ENCODE measurements around the gene MRPL27.

MRPL27 gene

GRCh38 chr17:50381260-50381815, 8.4 kb upstream of the MRPL27 start:
- H3K27me3 ChIP-seq (ENCODE audit: insufficient read depth, low read depth) = no peaks in the 10 kb centered on the region
- H3K27ac ChIP-seq = no peak overlapping the region
- TF ChIP-seq, protein P1, sequence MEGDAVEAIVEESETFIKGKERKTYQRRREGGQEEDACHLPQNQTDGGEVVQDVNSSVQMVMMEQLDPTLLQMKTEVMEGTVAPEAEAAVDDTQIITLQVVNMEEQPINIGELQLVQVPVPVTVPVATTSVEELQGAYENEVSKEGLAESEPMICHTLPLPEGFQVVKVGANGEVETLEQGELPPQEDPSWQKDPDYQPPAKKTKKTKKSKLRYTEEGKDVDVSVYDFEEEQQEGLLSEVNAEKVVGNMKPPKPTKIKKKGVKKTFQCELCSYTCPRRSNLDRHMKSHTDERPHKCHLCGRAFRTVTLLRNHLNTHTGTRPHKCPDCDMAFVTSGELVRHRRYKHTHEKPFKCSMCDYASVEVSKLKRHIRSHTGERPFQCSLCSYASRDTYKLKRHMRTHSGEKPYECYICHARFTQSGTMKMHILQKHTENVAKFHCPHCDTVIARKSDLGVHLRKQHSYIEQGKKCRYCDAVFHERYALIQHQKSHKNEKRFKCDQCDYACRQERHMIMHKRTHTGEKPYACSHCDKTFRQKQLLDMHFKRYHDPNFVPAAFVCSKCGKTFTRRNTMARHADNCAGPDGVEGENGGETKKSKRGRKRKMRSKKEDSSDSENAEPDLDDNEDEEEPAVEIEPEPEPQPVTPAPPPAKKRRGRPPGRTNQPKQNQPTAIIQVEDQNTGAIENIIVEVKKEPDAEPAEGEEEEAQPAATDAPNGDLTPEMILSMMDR (conservative IDR thresholded peaks at IDR 0.05; ENCODE audit: low read depth, low read length) = 0 out of 2 replicates have a peak, but pooled peaks have one; percentile 14
- H3K36me3 ChIP-seq (ENCODE audit: insufficient read depth) = peaks cover 13% of the 10 kb centered on the region; the same call in 1 of the 2 replicates
- H3K4me3 ChIP-seq (IDR thresholded peaks at IDR 0.05; ENCODE audit: insufficient read depth, low read depth, low read length) = no peak overlapping the region
- H3K79me2 ChIP-seq (ENCODE audit: insufficient read depth, low read depth) = no peaks in the 10 kb centered on the region
- no peak overlapping the region for H3K9ac ChIP-seq
- H4K20me1 ChIP-seq (ENCODE audit: insufficient read depth) = no peaks in the 10 kb centered on the region
- no peak overlapping the region for H2AFZ ChIP-seq (ENCODE audit: low read depth)
- H3K4me1 ChIP-seq (ENCODE audit: low read depth, poor library complexity, severe bottlenecking) = no peaks in the 10 kb centered on the region
- H3K4me2 ChIP-seq = no peak overlapping the region

DNA sequence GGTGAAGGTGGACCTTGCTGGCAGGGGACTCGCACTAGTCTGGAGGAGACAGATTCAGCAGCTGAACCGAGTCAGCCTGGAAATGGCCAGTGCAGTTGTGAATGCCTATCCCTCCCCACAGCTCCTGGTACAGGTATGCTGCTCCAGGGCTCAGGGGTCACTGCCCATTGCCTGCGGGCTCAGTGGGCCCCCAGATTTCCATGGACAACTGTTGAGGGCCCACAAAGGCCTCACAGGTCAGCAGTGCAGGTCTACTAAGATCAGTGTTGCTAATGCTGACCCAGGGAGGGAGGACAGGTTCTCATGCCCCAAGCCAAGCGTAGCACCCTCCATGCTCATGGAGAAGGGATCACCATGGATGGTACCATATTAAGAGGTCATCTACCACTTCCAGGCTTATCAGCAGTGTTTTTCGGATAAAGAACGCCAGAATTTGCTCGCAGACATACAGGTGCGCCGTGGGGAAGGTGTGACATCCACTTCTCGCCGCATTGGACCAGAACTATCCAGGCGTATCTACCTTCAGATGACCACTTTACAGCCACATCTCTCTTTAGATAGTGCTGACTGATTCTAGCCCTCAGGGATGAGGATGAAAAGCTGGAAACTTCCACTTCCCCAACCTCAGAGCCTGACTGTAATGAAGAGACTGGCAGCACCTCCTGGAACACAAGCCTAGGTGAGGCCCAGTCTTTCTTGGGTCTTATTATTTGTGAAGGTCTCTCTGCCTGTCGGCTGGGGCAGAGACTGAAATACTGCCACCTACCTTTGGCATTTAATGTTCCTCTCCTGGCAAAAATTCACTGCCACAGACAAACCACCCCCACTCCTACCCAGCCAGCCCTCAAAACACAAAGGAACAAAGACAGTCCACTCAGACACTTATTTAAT, 7.6 kb upstream of the MRPL27 start:
- TF ChIP-seq, protein P1 (conservative IDR thresholded peaks at IDR 0.05; ENCODE audit: low read depth, low read length) = peak; percentile 46
- Histone ChIP-seq H3K36me3 (ENCODE audit: insufficient read depth) (peaks cover 11% of the 10 kb centered on the region; the same call in 1 of the 2 replicates), H3K4me3 (IDR thresholded peaks at IDR 0.05; ENCODE audit: insufficient read depth, low read depth, low read length) (no peak overlapping the region), H3K27ac (no peak overlapping the region), H3K79me2 (ENCODE audit: insufficient read depth, low read depth) (no peaks in the 10 kb centered on the region), H3K4me1 (ENCODE audit: low read depth, poor library complexity, severe bottlenecking) (no peaks in the 10 kb centered on the region), H4K20me1 (ENCODE audit: insufficient read depth) (no peaks in the 10 kb centered on the region), H3K9ac (no peak overlapping the region), H2AFZ (ENCODE audit: low read depth) (no peak overlapping the region), H3K27me3 (ENCODE audit: insufficient read depth, low read depth) (no peaks in the 10 kb centered on the region), H3K4me2 (no peak overlapping the region)

- TF ChIP-seq, protein P1 (conservative IDR thresholded peaks at IDR 0.05; ENCODE audit: low read depth, low read length) = no peak
- Histone ChIP-seq H3K4me2 (no peak overlapping the region), H3K79me2 (ENCODE audit: insufficient read depth, low read depth) (no peaks in the 10 kb centered on the region), H3K27me3 (ENCODE audit: insufficient read depth, low read depth) (no peaks in the 10 kb centered on the region), H4K20me1 (ENCODE audit: insufficient read depth) (no peaks in the 10 kb centered on the region), H3K4me3 (IDR thresholded peaks at IDR 0.05; ENCODE audit: insufficient read depth, low read depth, low read length) (no peak overlapping the region), H3K27ac (no peak overlapping the region; the same call in 1 of the 2 replicates), H2AFZ (ENCODE audit: low read depth) (no peak overlapping the region), H3K36me3 (ENCODE audit: insufficient read depth) (peaks cover 11% of the 10 kb centered on the region; the same call in 1 of the 2 replicates), H3K9ac (no peak overlapping the region), H3K4me1 (ENCODE audit: low read depth, poor library complexity, severe bottlenecking) (no peaks in the 10 kb centered on the region)
Measured at GRCh38 chr17:50379351-50380132, 6.6 kb upstream of the MRPL27 start.

GRCh38 chr17:50375858-50376538, 3.0 kb upstream of the MRPL27 start:
- Histone ChIP-seq H3K4me3 (IDR thresholded peaks at IDR 0.05; ENCODE audit: insufficient read depth, low read depth, low read length) (no peak overlapping the region), H3K4me2 (no peak overlapping the region), H3K9ac (no peak overlapping the region), H3K27ac (no peak overlapping the region), H4K20me1 (ENCODE audit: insufficient read depth) (no peaks in the 10 kb centered on the region), H3K36me3 (ENCODE audit: insufficient read depth) (no peaks in the 10 kb centered on the region), H2AFZ (ENCODE audit: low read depth) (no peak overlapping the region), H3K27me3 (ENCODE audit: insufficient read depth, low read depth) (no peaks in the 10 kb centered on the region), H3K79me2 (ENCODE audit: insufficient read depth, low read depth) (peaks cover 23% of the 10 kb centered on the region), H3K4me1 (ENCODE audit: low read depth, poor library complexity, severe bottlenecking) (peaks cover 15% of the 10 kb centered on the region)
- TF ChIP-seq, protein P1 (conservative IDR thresholded peaks at IDR 0.05; ENCODE audit: low read depth, low read length) = no peak

All from KMS-11 (cell line).